HG02759 (cell line): ENCODE measurements around the gene NKAIN2.
"Not testable (repeated sequence)": the region's sequence is repeated elsewhere in the genome, so short reads cannot be mapped to it uniquely, and the experiment has no call there.

ENCODE experiments used
- ATAC-seq: cut with Tn5 transposase; IDR thresholded peaks from one replicate; pipeline ENCODE4 v1.9.1; 2021; ENCODE audit warnings: mild to moderate bottlenecking, moderate library complexity; ENCODE audit not compliant: unreplicated experiment

NKAIN2 gene

DNA sequence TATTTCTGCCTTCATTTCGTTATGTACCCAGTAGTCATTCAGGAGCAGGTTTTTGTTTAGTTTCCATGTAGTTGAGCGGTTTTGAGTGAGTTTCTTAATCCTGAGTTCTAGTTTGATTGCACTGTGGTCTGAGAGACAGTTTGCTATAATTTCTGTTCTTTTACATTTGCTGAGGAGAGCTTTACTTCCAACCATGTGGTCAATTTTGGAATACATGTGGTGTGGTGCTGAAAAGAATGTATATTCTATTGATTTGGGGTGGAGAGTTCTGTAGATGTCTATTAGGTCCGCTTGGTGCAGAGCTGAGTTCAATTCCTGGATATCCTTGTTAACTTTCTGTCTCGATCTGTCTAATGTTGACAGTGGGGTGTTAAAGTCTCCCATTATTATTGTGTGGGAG is 606.8 kb downstream of the NKAIN2 start:
- not testable (repeated sequence) for ATAC-seq

DNA sequence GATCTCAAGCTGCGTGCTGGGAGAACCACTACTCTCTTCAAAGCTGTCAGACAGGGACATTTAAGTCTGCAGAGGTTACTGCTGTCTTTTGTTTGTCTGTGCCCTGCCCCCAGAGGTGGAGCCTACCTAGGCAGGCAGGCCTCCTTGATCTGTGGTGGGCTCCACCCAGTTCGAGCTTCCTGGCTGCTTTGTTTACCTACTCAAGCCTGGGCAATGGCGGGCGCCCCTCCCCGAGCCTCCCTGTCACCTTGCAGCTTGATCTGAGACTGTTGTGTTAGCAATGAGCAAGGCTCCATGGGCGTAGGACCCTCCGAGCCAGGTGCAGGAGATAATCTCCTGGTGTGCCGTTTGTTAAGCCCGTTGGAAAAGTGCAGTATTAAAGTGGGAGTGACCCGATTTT is 609.0 kb downstream of the NKAIN2 start:
- not testable (repeated sequence) for ATAC-seq

DNA sequence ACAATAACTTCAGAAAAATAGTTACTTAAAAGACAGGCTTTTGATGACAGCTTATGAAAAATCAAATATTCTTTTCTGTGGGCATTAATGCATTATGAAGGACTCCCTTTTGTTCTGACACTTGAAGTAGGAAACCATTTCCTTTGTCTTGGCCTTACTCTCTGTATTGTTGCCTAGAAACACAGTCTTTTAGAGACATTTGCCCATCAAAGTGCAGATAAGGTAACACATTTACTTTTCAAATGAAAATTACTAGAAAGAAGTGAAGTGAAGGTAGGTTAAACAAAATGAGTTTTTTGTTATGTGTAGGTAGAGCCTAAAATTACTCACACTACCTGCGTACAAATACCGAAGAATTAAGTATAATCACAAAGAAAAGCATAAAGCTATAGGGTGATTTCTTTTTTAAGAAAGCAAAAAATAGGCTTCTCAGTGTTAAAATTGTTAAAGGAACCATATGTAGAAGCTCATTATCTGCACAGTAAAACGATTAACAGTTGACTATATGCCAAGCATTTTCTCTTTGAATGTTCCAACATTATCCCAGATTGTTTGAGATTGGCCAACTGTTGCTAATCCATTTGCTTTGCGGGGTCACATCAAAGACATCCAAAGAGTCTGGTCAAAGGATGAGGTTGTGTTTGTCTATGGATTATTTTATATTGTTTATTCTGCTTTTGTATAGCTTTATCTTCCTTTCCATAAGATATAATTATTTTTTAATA is 616.6 kb downstream of the NKAIN2 start:
- no peak for ATAC-seq

DNA sequence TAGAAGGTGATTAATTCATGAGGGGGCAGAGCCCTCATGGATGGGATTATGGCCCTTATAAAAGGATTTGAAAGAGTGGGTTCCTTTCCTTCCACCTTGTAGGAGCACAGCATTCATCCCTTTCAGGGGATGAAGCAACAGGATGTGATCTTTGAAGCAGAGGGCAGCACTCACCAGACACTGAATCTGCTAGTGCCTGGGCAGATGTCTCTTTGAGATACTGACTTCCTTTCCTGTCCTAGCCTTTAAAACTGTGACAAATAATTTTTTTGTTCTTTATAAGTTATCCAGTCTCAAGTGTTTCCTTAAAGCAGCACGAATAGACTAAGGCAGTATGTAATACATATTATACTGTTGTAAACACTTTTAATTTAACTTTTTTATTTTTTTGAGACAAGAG is 620.0 kb downstream of the NKAIN2 start:
- no peak for ATAC-seq

DNA sequence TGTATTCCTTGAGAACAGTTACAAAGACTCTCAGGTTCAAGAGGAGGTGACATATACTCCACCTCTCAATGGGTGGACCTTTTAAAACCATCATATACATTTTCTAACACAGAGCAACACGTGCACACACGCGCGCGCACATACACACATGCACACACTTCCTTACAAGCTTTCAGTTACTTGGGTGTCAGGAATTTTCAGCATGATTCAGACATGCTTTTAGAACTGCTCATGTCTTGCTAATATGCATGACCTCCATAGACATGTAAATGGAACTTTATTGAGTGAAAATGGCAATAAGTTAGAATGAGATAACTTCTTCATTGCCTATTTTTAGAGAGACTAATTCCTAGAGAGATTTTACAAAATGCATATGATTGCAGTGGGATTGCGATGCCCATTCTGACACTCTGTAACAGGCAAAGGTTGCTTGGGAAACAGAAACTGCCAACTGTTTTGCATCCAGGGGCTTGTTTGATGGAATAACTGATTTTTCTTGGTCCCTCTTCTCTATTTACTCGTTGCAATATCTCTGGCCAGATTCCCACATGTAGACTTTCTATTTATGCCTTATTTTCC is 627.2 kb downstream of the NKAIN2 start:
- no peak for ATAC-seq

DNA sequence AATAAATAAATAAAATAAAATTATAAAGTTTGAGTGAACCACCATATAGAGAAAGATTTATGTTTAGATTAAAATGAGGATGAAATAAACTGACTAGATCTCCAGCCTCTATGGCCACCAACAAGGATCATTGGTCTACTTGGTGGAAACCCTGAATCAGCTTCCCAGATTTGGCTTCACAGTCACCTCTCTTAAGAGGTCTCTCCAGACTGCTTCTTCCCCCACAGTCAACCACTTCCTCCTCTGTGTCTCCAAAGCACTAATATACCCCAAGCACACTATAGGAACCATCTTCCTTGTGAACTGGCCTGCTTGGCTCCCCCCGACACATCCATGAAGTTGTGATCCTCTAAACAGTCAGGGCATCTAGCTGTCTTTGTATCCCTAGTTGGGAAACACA is 629.0 kb downstream of the NKAIN2 start:
- no peak for ATAC-seq

DNA sequence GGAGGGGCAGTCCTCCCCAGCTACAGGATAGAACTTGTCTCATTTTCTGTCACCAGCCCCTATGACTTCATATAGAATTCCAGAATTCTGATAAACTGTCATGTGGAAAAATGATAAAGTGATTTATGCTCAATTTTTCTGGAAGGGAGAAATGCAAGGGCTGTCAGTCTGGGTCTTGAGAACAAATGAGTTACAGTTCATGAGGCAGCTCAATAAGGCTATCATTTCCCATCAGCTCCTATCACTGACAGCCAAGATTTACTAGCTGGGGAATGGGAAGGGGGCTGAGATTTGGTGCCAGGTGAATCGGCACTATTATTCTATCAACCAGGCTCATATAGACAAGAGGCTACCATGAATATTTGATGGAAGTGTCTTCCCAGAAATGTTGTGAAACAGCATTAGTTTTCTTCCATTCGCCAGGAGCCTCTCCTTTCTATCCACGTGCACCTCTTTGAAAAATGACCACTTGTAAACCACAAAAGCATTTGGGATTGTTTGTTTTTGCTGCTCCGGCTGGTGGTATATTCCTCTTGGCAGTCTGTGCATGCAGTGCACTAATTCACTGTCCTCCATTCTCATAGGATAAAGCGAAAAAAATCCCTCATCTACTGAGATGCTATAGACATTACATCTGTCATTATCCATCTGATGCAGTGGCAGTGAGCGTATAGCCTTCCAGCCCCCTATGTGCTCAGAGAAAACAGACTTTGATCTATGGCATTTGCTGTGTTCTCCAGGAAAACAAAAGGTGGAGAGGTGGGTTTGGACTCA is 629.9 kb downstream of the NKAIN2 start:
- no peak for ATAC-seq

DNA sequence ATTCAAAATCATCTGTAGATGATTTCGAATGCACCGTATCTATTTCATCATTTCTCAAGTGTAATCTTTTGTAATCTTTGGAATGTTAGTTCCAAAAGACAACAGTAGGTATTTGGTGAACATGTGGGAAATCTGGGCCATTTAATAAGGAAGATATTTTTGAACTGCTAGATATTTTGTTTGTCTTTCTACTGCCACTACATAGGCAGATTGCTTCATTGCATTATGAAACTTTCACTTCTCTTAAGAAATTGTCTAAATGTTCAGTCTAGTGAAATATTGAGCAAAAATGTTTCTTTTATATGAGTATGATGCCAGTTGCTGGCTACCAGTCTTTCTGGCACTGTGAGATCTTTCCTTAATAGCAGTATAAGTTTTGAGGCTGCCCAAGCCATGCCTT is 630.8 kb downstream of the NKAIN2 start:
- no peak for ATAC-seq

DNA sequence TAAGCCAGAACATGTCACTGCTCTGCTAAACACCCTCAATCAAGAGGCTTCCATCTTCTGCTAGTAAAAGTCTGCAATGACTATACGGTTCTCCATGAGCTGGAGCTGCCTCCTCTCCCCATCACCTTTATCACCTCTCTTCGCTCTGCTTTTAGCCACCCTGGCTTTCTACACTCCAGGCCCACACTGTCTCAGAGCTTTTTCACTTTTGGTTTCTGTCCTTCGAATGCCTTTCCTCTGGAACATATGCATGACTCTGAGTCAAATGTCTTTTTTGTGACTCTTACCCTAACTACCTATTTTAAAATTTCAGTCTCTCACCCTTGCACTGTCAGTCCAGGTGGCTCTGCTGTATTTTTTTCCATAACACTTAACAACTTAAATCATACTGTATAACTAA is 633.1 kb downstream of the NKAIN2 start:
- ATAC-seq: no peak

DNA sequence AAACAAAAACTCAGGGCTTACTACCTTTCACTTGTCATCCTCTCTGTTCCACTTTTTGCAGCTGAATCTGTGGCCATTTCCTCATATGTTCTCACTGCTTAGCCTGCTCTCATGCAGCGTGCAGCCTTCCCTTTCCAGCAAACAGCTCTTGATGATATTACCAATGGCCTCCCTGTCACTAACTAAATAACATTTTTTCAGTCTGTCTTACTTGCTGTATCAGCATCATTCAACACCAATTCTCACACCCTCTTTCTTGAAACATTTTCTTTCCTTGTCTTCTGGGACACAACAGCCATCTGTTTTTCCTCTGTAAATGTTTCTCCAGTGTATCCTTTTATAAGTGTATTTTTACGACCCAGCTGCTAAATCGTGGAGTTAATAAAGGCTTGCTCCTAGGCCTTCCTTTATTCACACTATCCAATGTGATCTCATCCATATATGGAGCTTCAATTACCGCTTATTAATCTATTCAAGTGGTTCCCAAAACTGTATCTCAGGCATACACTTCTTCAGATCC is 634.9 kb downstream of the NKAIN2 start:
- no peak for ATAC-seq

DNA sequence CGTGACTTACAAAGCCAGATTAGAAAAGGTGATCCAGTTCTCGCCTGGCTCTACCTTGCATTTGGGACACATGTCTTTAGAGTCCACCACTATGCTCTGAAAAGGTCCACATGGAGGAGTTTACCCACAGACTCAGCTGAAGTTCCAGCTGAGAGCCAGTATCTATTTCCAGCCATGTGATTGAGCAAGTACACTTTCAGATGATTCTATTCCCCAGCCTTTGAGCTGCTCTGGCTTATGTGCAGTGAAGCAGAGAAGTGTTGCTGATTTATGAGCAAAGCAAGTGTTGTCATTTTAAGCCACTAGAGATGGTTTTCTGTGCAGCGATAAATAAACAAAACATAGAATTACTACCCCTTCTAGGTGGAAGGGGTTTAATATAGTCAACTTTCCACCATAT is 637.8 kb downstream of the NKAIN2 start:
- ATAC-seq: no peak

DNA sequence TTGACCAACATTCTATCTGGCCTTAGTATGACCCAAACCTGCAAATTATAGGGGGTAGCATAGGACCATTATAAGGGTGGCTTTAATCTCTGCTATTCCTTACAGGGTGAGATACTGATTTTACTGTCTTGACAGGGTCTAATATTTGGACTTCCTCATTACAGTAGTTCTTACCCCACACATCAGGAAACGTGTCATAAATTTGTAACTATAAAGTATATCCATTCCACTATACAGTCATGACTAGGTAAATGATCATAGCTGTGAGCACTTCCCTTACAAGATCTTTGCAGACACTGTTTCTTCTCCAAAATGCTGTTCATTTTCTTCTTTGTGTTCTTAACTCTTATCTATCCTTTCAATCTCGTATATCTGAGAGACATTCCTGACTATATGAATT is 639.9 kb downstream of the NKAIN2 start:
- no peak for ATAC-seq

DNA sequence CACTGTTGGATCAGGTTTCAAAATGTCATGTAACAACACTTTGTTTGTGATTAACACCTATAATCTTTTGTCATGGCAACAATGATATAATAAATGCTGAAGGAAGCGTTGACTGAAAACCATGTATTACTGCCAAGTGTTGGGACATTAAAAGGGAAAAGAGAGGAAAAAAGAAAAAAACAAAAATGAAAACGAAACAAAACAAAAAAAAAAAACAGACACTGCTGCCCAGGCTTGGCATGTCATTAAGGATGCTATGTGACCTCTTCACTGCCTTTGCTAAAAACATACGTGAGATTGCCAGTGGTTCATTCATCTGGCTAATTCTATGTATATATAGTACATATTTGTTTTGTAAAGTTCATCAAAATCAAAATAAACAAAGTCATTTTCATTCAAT is 641.9 kb downstream of the NKAIN2 start:
- ATAC-seq: no peak

DNA sequence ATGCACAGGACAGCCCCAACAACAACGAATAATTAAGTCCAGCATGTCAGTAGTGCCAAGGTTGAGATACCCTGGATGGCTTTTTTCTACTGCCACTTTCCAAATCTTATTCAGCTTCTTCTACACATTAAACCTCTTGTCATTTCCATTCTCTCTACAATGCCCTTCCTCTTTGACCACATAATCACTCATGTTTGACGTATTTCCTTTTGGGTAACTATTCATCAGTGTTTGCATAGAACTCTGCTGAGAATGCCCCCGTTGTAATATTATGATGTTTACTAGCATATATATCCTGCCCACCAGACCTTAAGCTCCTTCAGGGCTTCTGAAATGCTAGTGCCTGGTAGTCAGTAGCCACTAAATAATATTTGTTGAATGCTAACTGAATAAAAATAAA is 643.3 kb downstream of the NKAIN2 start:
- ATAC-seq: no peak

DNA sequence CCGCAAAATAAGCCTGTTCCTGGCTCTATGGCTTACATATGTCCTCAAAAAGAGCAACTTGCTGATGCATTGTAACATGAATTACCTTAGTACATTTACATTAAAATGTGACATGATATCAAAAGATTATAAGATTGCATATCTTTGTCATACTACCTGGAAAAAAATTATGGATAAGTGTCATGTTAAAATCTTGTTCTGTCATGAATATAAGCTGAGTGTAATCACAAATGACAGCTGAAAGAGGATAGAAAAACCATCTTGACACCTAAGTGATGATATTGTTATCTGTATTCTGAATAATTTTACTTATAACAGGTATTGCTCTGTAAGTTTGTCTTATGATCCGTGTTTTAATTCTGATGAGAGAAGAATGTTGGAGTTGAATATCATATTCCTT is 655.6 kb downstream of the NKAIN2 start:
- no peak for ATAC-seq

DNA sequence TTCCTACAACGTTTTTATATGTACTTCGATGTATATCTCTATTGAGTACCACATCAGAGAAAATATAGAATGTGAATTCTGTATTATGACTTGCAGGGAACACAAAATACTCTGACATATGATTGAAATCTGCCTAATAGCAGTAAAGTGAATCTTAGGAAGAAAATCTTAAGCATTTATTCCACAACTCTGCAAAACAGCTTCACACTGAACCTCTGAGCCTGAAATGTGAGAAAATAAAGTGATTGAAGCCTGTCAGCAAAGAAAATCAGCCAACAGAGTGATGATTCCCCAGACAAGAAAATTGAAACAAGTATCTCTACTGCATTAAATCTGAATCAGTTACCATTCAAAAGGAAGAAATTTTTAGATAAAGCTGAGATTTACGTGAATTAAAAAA is 659.1 kb downstream of the NKAIN2 start:
- ATAC-seq: no peak

DNA sequence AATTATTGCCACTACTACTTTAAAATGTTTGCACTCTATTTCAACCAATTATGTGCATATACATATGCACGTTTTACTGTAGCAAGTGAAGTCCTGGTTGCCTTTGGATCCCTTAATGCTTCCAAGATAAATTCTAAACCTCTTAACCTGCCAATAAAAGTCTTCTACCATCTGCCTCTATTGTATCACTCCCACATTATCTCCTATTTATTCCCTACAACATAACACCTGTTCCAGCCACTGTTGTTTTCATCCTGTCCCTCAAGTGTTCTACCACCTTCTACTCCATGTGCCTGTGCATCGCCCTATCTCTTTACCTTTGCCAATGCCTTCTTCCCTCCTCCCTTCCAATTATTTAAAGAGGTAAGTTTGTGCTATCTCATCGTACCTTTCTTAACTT is 659.6 kb downstream of the NKAIN2 start:
- no peak for ATAC-seq

DNA sequence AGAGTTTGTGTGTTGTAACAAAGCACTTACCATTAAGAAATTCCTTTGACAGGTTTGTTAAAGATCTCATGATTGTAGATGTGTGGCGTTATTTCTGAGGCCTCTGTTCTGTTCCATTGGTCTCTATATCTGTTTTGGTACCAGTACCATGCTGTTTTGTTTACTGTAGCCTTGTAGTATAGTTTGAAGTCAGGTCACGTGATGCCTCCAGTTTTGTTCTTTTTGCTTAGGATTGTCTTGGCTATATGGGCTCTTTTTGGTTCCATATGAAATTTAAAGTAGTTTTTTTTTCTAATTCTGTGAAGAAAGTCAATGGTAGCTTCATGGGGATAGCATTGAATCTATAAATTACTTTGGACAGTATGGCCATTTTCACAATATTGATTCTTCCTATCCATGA is 660.9 kb downstream of the NKAIN2 start:
- ATAC-seq: not testable (repeated sequence)

DNA sequence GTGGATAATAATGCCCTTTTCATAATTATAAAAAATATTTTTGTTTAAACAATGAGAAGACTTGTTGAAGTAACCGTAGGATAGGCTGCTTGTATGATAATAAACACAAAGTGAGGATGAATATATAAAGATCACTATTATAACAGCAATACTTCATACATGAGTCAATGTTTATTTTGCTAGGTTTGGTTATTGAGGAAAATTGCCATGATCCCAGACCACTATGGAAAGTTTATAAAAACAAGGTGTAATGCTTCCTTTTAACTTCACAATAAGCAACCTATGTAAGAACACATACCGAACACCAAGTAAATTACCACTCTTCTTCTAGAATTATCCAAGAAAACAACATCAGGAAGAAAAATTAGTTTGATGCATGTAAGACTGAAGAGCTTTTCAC is 663.3 kb downstream of the NKAIN2 start:
- no peak for ATAC-seq

DNA sequence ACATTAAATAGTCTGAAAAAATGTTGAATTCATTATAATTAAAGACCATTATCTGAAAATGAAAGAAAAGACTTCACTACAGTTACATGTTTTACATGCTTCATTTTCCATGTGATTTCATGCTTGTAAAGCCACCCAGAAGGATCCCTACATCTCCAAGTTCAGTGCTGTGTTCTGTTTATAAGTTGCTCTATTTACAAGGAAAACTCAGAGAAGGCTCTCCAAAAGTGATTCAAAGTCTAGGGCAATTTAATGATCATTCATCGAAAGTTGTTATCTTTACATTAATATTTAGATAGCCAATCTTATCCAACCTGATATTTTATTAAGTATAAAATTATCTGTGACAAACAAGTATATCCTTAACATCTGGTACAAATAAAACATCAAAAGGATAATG is 663.7 kb downstream of the NKAIN2 start:
- ATAC-seq: no peak

DNA sequence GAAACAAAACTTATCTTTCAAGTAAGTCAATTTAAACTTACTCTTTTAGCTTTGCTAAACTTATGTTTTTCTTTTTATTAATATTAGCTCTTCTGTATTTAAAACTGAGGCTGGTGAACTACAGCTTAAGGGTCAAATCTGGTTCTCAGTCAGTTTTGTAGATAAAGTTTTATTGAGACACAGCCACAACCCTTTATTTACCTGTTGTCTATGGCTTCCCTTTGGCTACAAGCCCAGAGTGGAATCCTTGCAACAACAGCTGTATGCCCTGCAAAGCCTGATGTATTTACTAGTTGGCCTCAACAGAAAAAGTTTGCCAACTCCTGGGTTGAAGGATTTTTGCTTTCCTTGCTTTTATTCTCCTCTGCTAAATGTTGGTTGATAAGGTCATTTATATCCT is 667.1 kb downstream of the NKAIN2 start:
- ATAC-seq: no peak

DNA sequence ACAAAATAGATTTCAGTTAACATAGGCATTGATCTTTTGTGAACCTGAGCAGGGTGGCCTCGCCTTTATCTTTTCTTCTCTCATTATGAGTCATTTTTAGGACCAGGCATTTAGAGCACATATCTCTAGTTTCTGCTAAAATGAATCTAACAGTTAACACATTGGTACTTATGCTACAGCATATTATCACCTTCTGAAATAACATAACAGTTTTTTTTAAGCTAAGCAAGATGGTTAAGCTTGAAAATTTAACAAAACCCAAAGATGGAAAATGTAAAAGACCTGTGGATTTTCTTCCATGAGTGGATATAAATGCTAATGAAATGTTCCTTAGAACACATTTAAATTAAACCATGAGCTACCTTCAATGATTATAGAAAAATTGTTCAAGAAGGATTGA is 671.5 kb downstream of the NKAIN2 start:
- no peak for ATAC-seq
